GM18502 (cell line): ENCODE measurements around the gene PTPRJ.
"Not testable (repeated sequence)": the region's sequence is repeated elsewhere in the genome, so short reads cannot be mapped to it uniquely, and the experiment has no call there.

Source experiments
- ATAC-seq: cut with Tn5 transposase; IDR thresholded peaks from one replicate; pipeline ENCODE4 v1.9.1; 2021; ENCODE audit warnings: mild to moderate bottlenecking; ENCODE audit not compliant: unreplicated experiment, poor library complexity

Gene PTPRJ

GRCh38 chr11:48177661-48178060 is 197.3 kb downstream of the PTPRJ start:
- ATAC-seq, result no peak

GRCh38 chr11:48180627-48181026 is 200.3 kb downstream of the PTPRJ start:
- ATAC-seq, result no peak

GRCh38 chr11:48182860-48183526 is 202.6 kb downstream of the PTPRJ start:
- no peak for ATAC-seq

- no peak for ATAC-seq
These were observed 204.1 kb downstream of the PTPRJ start for GRCh38 chr11:48184452-48184851.

- ATAC-seq, result not testable (repeated sequence)
These were observed 210.7 kb downstream of the PTPRJ start for GRCh38 chr11:48190906-48191654.

GRCh38 chr11:48193876-48194275 is 213.5 kb downstream of the PTPRJ start:
- no peak for ATAC-seq

GRCh38 chr11:48207881-48208280 is 227.5 kb downstream of the PTPRJ start:
- no peak for ATAC-seq

- no peak for ATAC-seq
These were observed 229.7 kb downstream of the PTPRJ start for GRCh38 chr11:48210052-48210451.

GRCh38 chr11:48216510-48216909 is 236.2 kb downstream of the PTPRJ start, which contains the start of gene OR4B1:
Gene OR4B1 (plus strand): TSS chr11:48216810. CDS start chr11:48216810, 0 bp downstream.
- ATAC-seq, result no peak
